ENCODE measurements around the gene HSPA12B. TPM values are rescaled to one million over a fixed set of nuclear protein-coding genes. Genes with fewer than 3 reads are reported as not detected.

The HSPA12B gene
- total and polyA plus RNA-seq, 3 donors from 2014 or later: 8.0 to 11.1 (median 10.7) TPM

- peaks cover 3% of the 10 kb centered on the region for H3K4me1 ChIP-seq
Measured at GRCh38 chr20:3794701-3795420, 62.4 kb downstream of the HSPA12B start.

GRCh38 chr20:3795511-3796468, 63.3 kb downstream of the HSPA12B start, which contains the start of gene CDC25B:
CDC25B (plus strand) TSS chr20:3796310; CDS start chr20:3796532, 222 bp downstream.
- Histone ChIP-seq H3K4me3 (peak within 1 kb of the TSS; percentile 59 to 77), H3K27me3 (no peaks in the 10 kb centered on the region), H3K9me3 (no peaks in the 10 kb centered on the region), H3K36me3 (ENCODE audit: low read depth, missing control alignments) (no peaks in the 10 kb centered on the region), H3K27ac (peak within 1 kb of the TSS; percentile 92 to 94), H3K4me1 (peaks cover 3% of the 10 kb centered on the region)
- WGBS, 2 donors: 0 to 2% methylated on average over 19 to 57 of the region's 69 CpGs
- intact Hi-C loops (cut with DNase I; ENCODE audit: low total_unique reads): no loop called here
- DNase-seq: peak; percentile 95
- no peak for TF ChIP-seq POLR2A (IDR thresholded peaks at IDR 0.05)
- peak; percentile 32 to 68 (median 67) for TF ChIP-seq CTCF (IDR thresholded peaks at IDR 0.05)

More at GRCh38 chr20:3794701-3795420, 62.4 kb downstream of the HSPA12B start:
- TF ChIP-seq POLR2A (IDR thresholded peaks at IDR 0.05) (no peak), CTCF (IDR thresholded peaks at IDR 0.05) (no peak)
- intact Hi-C loops (cut with DNase I; ENCODE audit: low total_unique reads): no loop called here
- H3K27me3 ChIP-seq: no peaks in the 10 kb centered on the region
- H3K27ac ChIP-seq: peak overlapping the region; percentile 92 to 94
- WGBS, 2 donors: 39 to 73% methylated on average over 14 to 25 of the region's 25 CpGs
- H3K9me3 ChIP-seq: no peaks in the 10 kb centered on the region
- H3K36me3 ChIP-seq (ENCODE audit: low read depth, missing control alignments): no peaks in the 10 kb centered on the region
- no peak for DNase-seq
- peak overlapping the region; percentile 59 to 77 for H3K4me3 ChIP-seq

- Histone ChIP-seq H3K4me1 (peaks cover 3% of the 10 kb centered on the region), H3K27ac (peak overlapping the region; percentile 92 to 94), H3K27me3 (no peaks in the 10 kb centered on the region), H3K36me3 (ENCODE audit: low read depth, missing control alignments) (no peaks in the 10 kb centered on the region), H3K9me3 (no peaks in the 10 kb centered on the region), H3K4me3 (peak overlapping the region; percentile 59 to 77)
- intact Hi-C loops (cut with DNase I; ENCODE audit: low total_unique reads): no loop called here
- no peak for DNase-seq
- TF ChIP-seq POLR2A (IDR thresholded peaks at IDR 0.05): no peak
- 46 to 59% methylated on average over 5 to 8 of the region's 33 CpGs for WGBS, 2 donors
Measured at GRCh38 chr20:3796477-3797225, 64.2 kb downstream of the HSPA12B start.

- peaks cover 3% of the 10 kb centered on the region for H3K4me1 ChIP-seq
- WGBS, 2 donors: 78 to 85% methylated on average over 5 of the region's 5 CpGs
- H3K27me3 ChIP-seq: no peaks in the 10 kb centered on the region
- H3K36me3 ChIP-seq (ENCODE audit: low read depth, missing control alignments): no peaks in the 10 kb centered on the region
- no peak for DNase-seq
- intact Hi-C loops (cut with DNase I; ENCODE audit: low total_unique reads): no loop called here
- TF ChIP-seq CTCF (IDR thresholded peaks at IDR 0.05) (no peak), POLR2A (IDR thresholded peaks at IDR 0.05) (no peak)
- no peak overlapping the region for H3K27ac ChIP-seq
- H3K9me3 ChIP-seq: no peaks in the 10 kb centered on the region
- H3K4me3 ChIP-seq: no peak overlapping the region
Measured at GRCh38 chr20:3797226-3797545, 64.7 kb downstream of the HSPA12B start.

Measured in testis (tissue), 3 donors.